Hepatocyte (in vitro differentiated cells): ENCODE results near the gene B3GNT3. TPM values are rescaled to one million over a fixed set of nuclear protein-coding genes. Genes with fewer than 3 reads are reported as not detected.
A peak's percentile ranks its signal among the peaks of the same experiment; 100 is the strongest.

ENCODE experiments used
- DNase-seq: peaks from one replicate; pipeline ENCODE4 v3.0.0-alpha.2; 2016; ENCODE audit warnings: low spot score
- H2AFZ ChIP-seq: fragments of 200-600 bp; sonication (generic); 2 replicates; pipeline ENCODE4 v1.6.0; 2016; ENCODE audit warnings: antibody characterized with exemption, mild to moderate bottlenecking
- H3K27ac ChIP-seq: fragments of 200-600 bp; sonication (generic); 2 replicates; pipeline ENCODE4 v1.5.1; 2016; ENCODE audit warnings: mild to moderate bottlenecking
- H3K27me3 ChIP-seq: fragments of 200-600 bp; sonication (generic); 2 replicates; pipeline ENCODE4 v1.6.1; 2016
- H3K36me3 ChIP-seq: fragments of 200-600 bp; sonication (generic); replicated peaks from 2 replicates; pipeline ENCODE4 v1.5.1; 2016; ENCODE audit warnings: low read depth; ENCODE audit not compliant: insufficient read depth
- H3K4me1 ChIP-seq: fragments of 200-600 bp; sonication (generic); 2 replicates; pipeline ENCODE4 v1.5.1; 2016; ENCODE audit warnings: mild to moderate bottlenecking, moderate library complexity; ENCODE audit not compliant: insufficient read depth
- H3K4me2 ChIP-seq: fragments of 200-600 bp; sonication (generic); 2 replicates; pipeline ENCODE4 v1.6.0; 2016
- H3K4me3 ChIP-seq: fragments of 200-600 bp; sonication (generic); 2 replicates; pipeline ENCODE4 v1.5.1; 2016; ENCODE audit warnings: mild to moderate bottlenecking
- H3K79me2 ChIP-seq: fragments of 200-600 bp; sonication (generic); 2 replicates; pipeline ENCODE4 v1.6.0; 2017; ENCODE audit warnings: mild to moderate bottlenecking
- H3K9me2 ChIP-seq: fragments of 200-600 bp; sonication (generic); replicated peaks from 2 replicates; pipeline ENCODE4 v1.6.0; 2017; ENCODE audit warnings: mild to moderate bottlenecking; ENCODE audit not compliant: insufficient read depth
- H3K9me3 ChIP-seq: fragments of 200-600 bp; sonication (generic); 2 replicates; pipeline ENCODE4 v1.5.1; 2016; ENCODE audit warnings: low read depth, mild to moderate bottlenecking
- H4K20me1 ChIP-seq: fragments of 200-600 bp; sonication (generic); 2 replicates; pipeline ENCODE4 v1.6.0; 2016; ENCODE audit warnings: mild to moderate bottlenecking; ENCODE audit not compliant: insufficient read depth, poor library complexity, severe bottlenecking
- EZH2 ChIP-seq: fragments of 200-600 bp; sonication (generic); IDR thresholded peaks from 2 replicates; pipeline ENCODE4 v1.6.1; 2016; ENCODE audit warnings: antibody characterized with exemption, mild to moderate bottlenecking, borderline replicate concordance
- EZH2phosphoT487 ChIP-seq: fragments of 200-600 bp; sonication (generic); IDR thresholded peaks from one replicate; pipeline ENCODE4 v1.6.1; 2018; ENCODE audit warnings: antibody characterized with exemption, mild to moderate bottlenecking, low read depth, moderate library complexity; ENCODE audit not compliant: unreplicated experiment, severe bottlenecking
- WGBS: methylation state at CpG from one replicate; pipeline ENCODE4 v1.1.6; 2016; ENCODE audit warnings: low lambda C conversion rate; ENCODE audit errors: missing lambda C conversion rate; 5-methylcytosine and 5-hydroxymethylcytosine counted together
- polyA plus RNA-seq: library from polyadenylated mRNA; unstranded; fragments of >200 nt; fragmentation: Nextera tagmentation; extraction: Ambion mirVana; gene quantifications from 2 replicates; pipeline ENCODE4 v1.2.1, GENCODE V29; 2016
- total RNA-seq: library from RNA; depleted of rRNA; stranded (reverse); fragments of >200 nt; gene quantifications from 2 replicates; pipeline ENCODE4 v1.2.3, GENCODE V29; 2014
- TF ChIP-seq, protein P1 (sequence below): fragments of 200-600 bp; sonication (generic); IDR thresholded peaks from 2 replicates; pipeline ENCODE4 v1.5.1; 2016; ENCODE audit warnings: antibody characterized with exemption, mild to moderate bottlenecking; ENCODE audit not compliant: poor library complexity

B3GNT3 gene
- total and polyA plus RNA-seq, 2 experiments from 2014 or later: 14.6 to 19.1 TPM

DNA sequence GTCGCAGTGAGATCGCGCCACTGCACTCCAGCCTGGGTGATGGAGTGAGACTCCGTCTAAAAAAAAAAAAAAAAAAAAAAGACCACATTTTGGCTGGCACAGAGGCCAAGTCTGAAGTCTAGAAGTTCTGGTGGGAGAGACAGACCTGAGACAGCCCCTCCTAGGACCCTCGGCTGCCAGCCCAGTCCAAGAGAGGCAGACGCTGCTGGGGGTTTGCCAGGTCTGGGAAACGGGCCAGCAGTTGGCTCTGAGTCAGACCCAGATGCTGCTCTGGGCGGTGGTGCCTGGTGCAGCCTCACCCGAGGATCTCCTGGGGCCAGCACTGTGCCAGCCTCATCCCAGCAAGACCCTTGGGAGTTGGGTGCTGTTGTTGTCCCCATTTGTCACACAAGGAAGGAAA lies 37.8 kb upstream of the B3GNT3 start:
- Histone ChIP-seq H3K27ac (no peak overlapping the region), H3K79me2 (no peaks in the 10 kb centered on the region), H2AFZ (no peak overlapping the region), H4K20me1 (no peaks in the 10 kb centered on the region), H3K9me2 (no peaks in the 10 kb centered on the region), H3K27me3 (no peaks in the 10 kb centered on the region), H3K36me3 (no peaks in the 10 kb centered on the region), H3K4me3 (no peak overlapping the region), H3K9me3 (no peaks in the 10 kb centered on the region), H3K4me1 (no peaks in the 10 kb centered on the region), H3K4me2 (no peak overlapping the region)
- 53% methylated on average over 7 of the region's 9 CpGs for WGBS
- peak; percentile 51 for DNase-seq
- TF ChIP-seq EZH2: no peak

- no peaks in the 10 kb centered on the region for H3K79me2 ChIP-seq
- WGBS: 87% methylated on average over 5 of the region's 5 CpGs
- no peaks in the 10 kb centered on the region for H3K36me3 ChIP-seq
- no peak overlapping the region for H3K4me2 ChIP-seq
- H3K27ac ChIP-seq: no peak overlapping the region
- no peaks in the 10 kb centered on the region for H3K9me3 ChIP-seq
- H3K27me3 ChIP-seq: no peaks in the 10 kb centered on the region
- DNase-seq: no peak
- H2AFZ ChIP-seq: no peak overlapping the region
- TF ChIP-seq, protein P1, sequence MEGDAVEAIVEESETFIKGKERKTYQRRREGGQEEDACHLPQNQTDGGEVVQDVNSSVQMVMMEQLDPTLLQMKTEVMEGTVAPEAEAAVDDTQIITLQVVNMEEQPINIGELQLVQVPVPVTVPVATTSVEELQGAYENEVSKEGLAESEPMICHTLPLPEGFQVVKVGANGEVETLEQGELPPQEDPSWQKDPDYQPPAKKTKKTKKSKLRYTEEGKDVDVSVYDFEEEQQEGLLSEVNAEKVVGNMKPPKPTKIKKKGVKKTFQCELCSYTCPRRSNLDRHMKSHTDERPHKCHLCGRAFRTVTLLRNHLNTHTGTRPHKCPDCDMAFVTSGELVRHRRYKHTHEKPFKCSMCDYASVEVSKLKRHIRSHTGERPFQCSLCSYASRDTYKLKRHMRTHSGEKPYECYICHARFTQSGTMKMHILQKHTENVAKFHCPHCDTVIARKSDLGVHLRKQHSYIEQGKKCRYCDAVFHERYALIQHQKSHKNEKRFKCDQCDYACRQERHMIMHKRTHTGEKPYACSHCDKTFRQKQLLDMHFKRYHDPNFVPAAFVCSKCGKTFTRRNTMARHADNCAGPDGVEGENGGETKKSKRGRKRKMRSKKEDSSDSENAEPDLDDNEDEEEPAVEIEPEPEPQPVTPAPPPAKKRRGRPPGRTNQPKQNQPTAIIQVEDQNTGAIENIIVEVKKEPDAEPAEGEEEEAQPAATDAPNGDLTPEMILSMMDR: no peak
- TF ChIP-seq EZH2 (no peak), EZH2phosphoT487 (no peak)
- H4K20me1 ChIP-seq: no peaks in the 10 kb centered on the region
- H3K4me3 ChIP-seq: no peak overlapping the region
- no peaks in the 10 kb centered on the region for H3K9me2 ChIP-seq
- H3K4me1 ChIP-seq: no peaks in the 10 kb centered on the region
Measured at GRCh38 chr19:17758515-17758914, 36.4 kb upstream of the B3GNT3 start.

DNA sequence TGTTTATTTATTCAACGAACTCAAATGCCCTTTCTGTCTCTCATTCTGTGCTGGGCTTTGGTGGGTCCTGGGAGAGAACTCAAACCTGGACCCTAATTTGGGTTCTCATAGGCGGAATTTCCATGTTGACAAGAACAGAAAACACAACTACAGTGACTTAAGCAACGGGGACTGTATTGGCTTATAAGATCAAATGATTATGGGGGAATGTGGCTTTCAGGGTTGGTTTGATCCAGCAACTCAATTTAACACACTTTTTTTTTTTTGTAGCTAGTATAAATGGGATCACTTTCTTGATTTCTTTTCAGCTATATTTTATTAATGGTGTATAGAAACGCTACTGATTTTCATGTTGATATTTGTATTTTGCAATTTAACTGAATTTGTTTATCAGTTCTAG lies 33.8 kb upstream of the B3GNT3 start:
- Histone ChIP-seq H3K27ac (no peak overlapping the region), H2AFZ (no peak overlapping the region), H3K9me2 (no peaks in the 10 kb centered on the region), H4K20me1 (no peaks in the 10 kb centered on the region), H3K27me3 (no peaks in the 10 kb centered on the region), H3K9me3 (no peaks in the 10 kb centered on the region), H3K79me2 (no peaks in the 10 kb centered on the region), H3K4me1 (no peaks in the 10 kb centered on the region), H3K4me2 (no peak overlapping the region), H3K36me3 (no peaks in the 10 kb centered on the region), H3K4me3 (no peak overlapping the region)
- 86% methylated on average over 4 of the region's 4 CpGs for WGBS
- no peak for DNase-seq
- TF ChIP-seq EZH2phosphoT487 (no peak), EZH2 (no peak)
- TF ChIP-seq, protein P1: no peak

- 58% methylated on average over 17 of the region's 17 CpGs for WGBS
- no peaks in the 10 kb centered on the region for H4K20me1 ChIP-seq
- H3K27me3 ChIP-seq: no peaks in the 10 kb centered on the region
- H3K79me2 ChIP-seq: no peaks in the 10 kb centered on the region
- no peak overlapping the region for H3K4me2 ChIP-seq
- H3K9me3 ChIP-seq: no peaks in the 10 kb centered on the region
- DNase-seq: no peak
- TF ChIP-seq, protein P1: no peak
- TF ChIP-seq EZH2: no peak
- TF ChIP-seq EZH2phosphoT487: no peak
- H3K4me1 ChIP-seq: no peaks in the 10 kb centered on the region
- H3K27ac ChIP-seq: no peak overlapping the region
- no peaks in the 10 kb centered on the region for H3K36me3 ChIP-seq
- H2AFZ ChIP-seq: no peak overlapping the region
- no peaks in the 10 kb centered on the region for H3K9me2 ChIP-seq
- H3K4me3 ChIP-seq: no peak overlapping the region
Measured at GRCh38 chr19:17762505-17763229, 32.3 kb upstream of the B3GNT3 start.
